Loucy (cell line): ENCODE measurements around the gene LINGO1.

Experiments
- EZH2phosphoT487 ChIP-seq: fragments of 200-600 bp; IDR thresholded peaks from 2 replicates; pipeline ENCODE4 v1.6.1; 2018; ENCODE audit warnings: antibody characterized with exemption, mild to moderate bottlenecking, moderate library complexity, borderline replicate concordance
- TF ChIP-seq, protein P1 (sequence below): fragments of 200-600 bp; sonication (generic); conservative IDR thresholded peaks from 2 replicates; pipeline ENCODE4 v1.5.1; 2014; ENCODE audit warnings: mild to moderate bottlenecking, antibody characterized with exemption, low read length

- TF ChIP-seq, protein P1, sequence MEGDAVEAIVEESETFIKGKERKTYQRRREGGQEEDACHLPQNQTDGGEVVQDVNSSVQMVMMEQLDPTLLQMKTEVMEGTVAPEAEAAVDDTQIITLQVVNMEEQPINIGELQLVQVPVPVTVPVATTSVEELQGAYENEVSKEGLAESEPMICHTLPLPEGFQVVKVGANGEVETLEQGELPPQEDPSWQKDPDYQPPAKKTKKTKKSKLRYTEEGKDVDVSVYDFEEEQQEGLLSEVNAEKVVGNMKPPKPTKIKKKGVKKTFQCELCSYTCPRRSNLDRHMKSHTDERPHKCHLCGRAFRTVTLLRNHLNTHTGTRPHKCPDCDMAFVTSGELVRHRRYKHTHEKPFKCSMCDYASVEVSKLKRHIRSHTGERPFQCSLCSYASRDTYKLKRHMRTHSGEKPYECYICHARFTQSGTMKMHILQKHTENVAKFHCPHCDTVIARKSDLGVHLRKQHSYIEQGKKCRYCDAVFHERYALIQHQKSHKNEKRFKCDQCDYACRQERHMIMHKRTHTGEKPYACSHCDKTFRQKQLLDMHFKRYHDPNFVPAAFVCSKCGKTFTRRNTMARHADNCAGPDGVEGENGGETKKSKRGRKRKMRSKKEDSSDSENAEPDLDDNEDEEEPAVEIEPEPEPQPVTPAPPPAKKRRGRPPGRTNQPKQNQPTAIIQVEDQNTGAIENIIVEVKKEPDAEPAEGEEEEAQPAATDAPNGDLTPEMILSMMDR: peak; percentile 57
- no peak for TF ChIP-seq EZH2phosphoT487
Observed at GRCh38 chr15:77659350-77660321, 26.9 kb upstream of the LINGO1 start.
